ENCODE measurements around the gene ANK2.

DNA sequence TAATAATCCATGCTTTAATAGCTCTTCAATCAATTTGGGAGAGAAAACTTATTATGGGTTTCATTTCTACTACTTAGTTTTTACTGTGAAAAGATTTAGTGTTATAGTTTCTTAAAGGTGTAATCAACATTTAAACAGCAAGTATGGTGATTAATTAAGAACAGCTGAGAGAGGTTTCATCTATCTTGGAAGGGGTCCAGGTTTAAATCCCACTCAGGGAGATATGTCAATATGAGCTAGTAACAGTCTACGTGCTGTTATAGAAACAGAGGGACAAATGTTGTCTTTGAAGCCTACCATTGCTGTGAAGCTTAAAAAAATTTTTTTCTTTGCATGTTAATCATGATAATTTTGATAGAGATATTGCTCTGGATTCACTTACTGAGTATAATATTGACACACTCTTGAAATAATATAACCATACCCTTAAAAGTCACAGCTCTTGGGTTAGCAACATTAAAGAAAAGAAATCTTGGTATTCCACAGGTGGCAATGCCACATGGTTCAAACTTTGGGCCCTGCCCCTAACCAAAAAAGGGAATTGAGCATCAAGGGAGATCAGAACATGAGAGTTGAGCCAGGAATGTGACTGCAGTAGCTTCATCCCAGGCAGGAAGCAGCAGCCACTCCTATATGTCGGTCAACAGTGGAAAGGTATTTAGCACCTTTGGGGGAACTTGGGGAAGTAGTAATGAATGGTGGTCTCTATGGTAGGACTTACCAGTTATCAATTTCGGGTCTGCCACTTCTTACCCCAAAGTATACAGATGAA is 107.8 kb downstream of the ANK2 start:
- no peak for TF ChIP-seq CTCF (IDR thresholded peaks at IDR 0.05; ENCODE audit: low read length)
- TF ChIP-seq EZH2 (IDR thresholded peaks at IDR 0.05; ENCODE audit: borderline replicate concordance, low read length) = no peak

All from OCI-LY1 (cell line).